GM12892 (cell line): ENCODE data around the gene FRMD7.

ENCODE experiments used
- POLR2A ChIP-seq: IDR thresholded peaks from 2 replicates; pipeline ENCODE4 v1.6.1; 2011; ENCODE audit warnings: low read depth, low read length, control low read depth
- POLR2AphosphoS5 ChIP-seq: IDR thresholded peaks from 2 replicates; pipeline ENCODE4 v1.6.1; 2011; ENCODE audit warnings: low read depth, low read length, control low read depth

DNA sequence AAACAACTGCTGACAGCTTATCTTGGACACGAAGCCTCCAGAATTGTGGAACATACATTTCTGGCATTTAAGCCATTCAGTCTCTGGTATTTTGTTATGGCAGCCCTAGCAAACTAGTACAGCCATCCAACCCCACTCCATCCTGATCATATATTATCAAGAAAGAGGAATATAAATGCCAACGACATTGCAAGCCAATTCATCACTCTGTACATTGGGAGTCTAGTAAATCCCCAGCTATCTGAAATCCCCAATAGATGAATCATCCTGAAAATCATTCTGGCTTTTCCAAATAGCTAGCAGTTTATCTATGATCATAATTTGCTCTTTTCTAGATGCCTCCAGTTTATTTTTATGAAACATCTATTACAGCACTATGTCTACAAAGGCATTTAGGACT, 41.1 kb downstream of the FRMD7 start:
- TF ChIP-seq POLR2A (no peak), POLR2AphosphoS5 (no peak)
